ENCODE data around the gene PHF12. TPM values are rescaled to one million over a fixed set of nuclear protein-coding genes. Genes with fewer than 3 reads are reported as not detected.
"Not testable (repeated sequence)": the region's sequence is repeated elsewhere in the genome, so short reads cannot be mapped to it uniquely, and the experiment has no call there.

Gene PHF12
- total and polyA plus RNA-seq, 9 donors = 22.7 to 62.7 (median 48.6) TPM

GRCh38 chr17:28906706-28907438, 44.4 kb downstream of the PHF12 start:
- Histone ChIP-seq H3K27me3 (no peaks in the 10 kb centered on the region), H3K36me3 (no peaks in the 10 kb centered on the region), H3K4me1 (ENCODE audit: insufficient read depth) (peaks cover 7% of the 10 kb centered on the region), H3K27ac (peak overlapping the region in 1 of 2 donors; percentile 33), H3K4me3 (no peak overlapping the region), H3K9me3 (no peaks in the 10 kb centered on the region)
- TF ChIP-seq CTCF (IDR thresholded peaks at IDR 0.05) = no peak
- TF ChIP-seq POLR2A (IDR thresholded peaks at IDR 0.05) = no peak
- TF ChIP-seq EP300 (IDR thresholded peaks at IDR 0.05) = no peak
- 56 to 65% (median 56%) methylated on average over 7 of the region's 7 CpGs for WGBS, 3 donors
- intact Hi-C loops (cut with DNase I) = loop anchor here in 1 of 4 donors (10.0 kb wide), 2 partner anchors 62 to 152 kb away; partner anchors contain the start of gene FAM222B
- no peak for DNase-seq

- H3K27ac ChIP-seq = no peak overlapping the region
- TF ChIP-seq CTCF (IDR thresholded peaks at IDR 0.05) = no peak
- H3K4me3 ChIP-seq = no peak overlapping the region
- no peaks in the 10 kb centered on the region for H3K9me3 ChIP-seq
- H3K27me3 ChIP-seq = no peaks in the 10 kb centered on the region
- DNase-seq = no peak
- no peaks in the 10 kb centered on the region for H3K36me3 ChIP-seq
- 76 to 86% (median 80%) methylated on average over 9 of the region's 9 CpGs for WGBS, 3 donors
- intact Hi-C loops (cut with DNase I) = loop anchor here in 1 of 4 donors (10.0 kb wide), 2 partner anchors 61 to 151 kb away; partner anchors contain the start of gene FAM222B
- H3K4me1 ChIP-seq (ENCODE audit: insufficient read depth) = peaks cover 7% of the 10 kb centered on the region
Measured at GRCh38 chr17:28906276-28906675, 45.0 kb downstream of the PHF12 start.

- H3K27me3 ChIP-seq = no peaks in the 10 kb centered on the region
- no peaks in the 10 kb centered on the region for H3K9me3 ChIP-seq
- peaks cover 7% of the 10 kb centered on the region for H3K4me1 ChIP-seq (ENCODE audit: insufficient read depth)
- intact Hi-C loops (cut with DNase I) = loop anchor here in 2 of 4 donors (5.0 to 10.0 kb wide), 3 partner anchors 60 to 150 kb away; partner anchors contain the start of gene FAM222B (in 1 of the 2)
- no peaks in the 10 kb centered on the region for H3K36me3 ChIP-seq
- no peak for DNase-seq
- no peak overlapping the region for H3K27ac ChIP-seq
- no peak overlapping the region for H3K4me3 ChIP-seq
- TF ChIP-seq EP300 (IDR thresholded peaks at IDR 0.05) (no peak), POLR2A (IDR thresholded peaks at IDR 0.05) (no peak), CTCF (IDR thresholded peaks at IDR 0.05) (no peak)
- 57 to 68% (median 64%) methylated on average over 4 of the region's 4 CpGs for WGBS, 3 donors
Measured at GRCh38 chr17:28904800-28905199, 46.5 kb downstream of the PHF12 start.

- not testable (repeated sequence) for H3K9me3 ChIP-seq; H3K4me1 ChIP-seq (ENCODE audit: insufficient read depth); H3K27me3 ChIP-seq; H3K27ac ChIP-seq; DNase-seq; H3K36me3 ChIP-seq; H3K4me3 ChIP-seq
- intact Hi-C loops (cut with DNase I) = loop anchor here in 2 of 4 donors (5.0 to 10.0 kb wide), 3 partner anchors 59 to 149 kb away; partner anchors contain the start of gene FAM222B (in 1 of the 2)
- WGBS, 3 donors = 50 to 58% (median 52%) methylated on average over 5 of the region's 5 CpGs
Measured at GRCh38 chr17:28903546-28903841, 47.8 kb downstream of the PHF12 start.
